DOHH2 (cell line): ENCODE results near the gene TAF5L.

ENCODE experiments used
- EZH2phosphoT487 ChIP-seq: fragments of 200-600 bp; sonication (generic); IDR thresholded peaks from 2 replicates; pipeline ENCODE4 v1.6.1; 2017; ENCODE audit warnings: borderline replicate concordance, mild to moderate bottlenecking, antibody characterized with exemption, low read length, moderate library complexity, mixed read lengths
- TF ChIP-seq, protein P1 (sequence below): fragments of 200-600 bp; sonication (generic); IDR thresholded peaks from one replicate; pipeline ENCODE4 v1.5.1; 2014; ENCODE audit warnings: antibody characterized with exemption, mild to moderate bottlenecking, low read depth, low read length; ENCODE audit not compliant: poor library complexity, severe bottlenecking

DNA sequence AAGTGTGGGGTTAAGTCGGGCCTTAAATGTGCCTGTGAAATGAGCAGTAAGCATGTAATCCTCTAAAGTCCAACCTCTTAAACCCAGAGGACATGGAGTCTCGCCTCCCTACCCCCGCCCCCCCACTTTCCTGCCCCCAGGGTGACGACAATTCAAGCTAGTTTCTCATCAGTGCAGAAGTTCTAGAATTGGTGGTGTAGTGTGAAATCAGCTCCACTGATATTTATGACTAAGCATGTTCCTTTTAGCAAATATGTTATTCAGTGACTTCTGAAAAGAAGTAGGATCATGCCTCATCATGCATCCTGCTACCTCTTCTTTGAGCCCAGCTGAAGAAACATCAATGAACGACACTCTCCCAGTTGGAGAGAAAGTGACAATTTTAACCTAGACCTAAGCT, 64.8 kb downstream of the TAF5L start:
- TF ChIP-seq, protein P1, sequence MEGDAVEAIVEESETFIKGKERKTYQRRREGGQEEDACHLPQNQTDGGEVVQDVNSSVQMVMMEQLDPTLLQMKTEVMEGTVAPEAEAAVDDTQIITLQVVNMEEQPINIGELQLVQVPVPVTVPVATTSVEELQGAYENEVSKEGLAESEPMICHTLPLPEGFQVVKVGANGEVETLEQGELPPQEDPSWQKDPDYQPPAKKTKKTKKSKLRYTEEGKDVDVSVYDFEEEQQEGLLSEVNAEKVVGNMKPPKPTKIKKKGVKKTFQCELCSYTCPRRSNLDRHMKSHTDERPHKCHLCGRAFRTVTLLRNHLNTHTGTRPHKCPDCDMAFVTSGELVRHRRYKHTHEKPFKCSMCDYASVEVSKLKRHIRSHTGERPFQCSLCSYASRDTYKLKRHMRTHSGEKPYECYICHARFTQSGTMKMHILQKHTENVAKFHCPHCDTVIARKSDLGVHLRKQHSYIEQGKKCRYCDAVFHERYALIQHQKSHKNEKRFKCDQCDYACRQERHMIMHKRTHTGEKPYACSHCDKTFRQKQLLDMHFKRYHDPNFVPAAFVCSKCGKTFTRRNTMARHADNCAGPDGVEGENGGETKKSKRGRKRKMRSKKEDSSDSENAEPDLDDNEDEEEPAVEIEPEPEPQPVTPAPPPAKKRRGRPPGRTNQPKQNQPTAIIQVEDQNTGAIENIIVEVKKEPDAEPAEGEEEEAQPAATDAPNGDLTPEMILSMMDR, result no peak
- TF ChIP-seq EZH2phosphoT487, result no peak
